H1 (cell line): ENCODE results near the gene LEMD2. TPM values are rescaled to one million over a fixed set of nuclear protein-coding genes. Genes with fewer than 3 reads are reported as not detected.

Source experiments
- CHD2 ChIP-seq: IDR thresholded peaks from 2 replicates; pipeline ENCODE4 v1.6.1; 2012; ENCODE audit warnings: low read length, improper control_type of control experiment
- CREB1 ChIP-seq: IDR thresholded peaks from 2 replicates; pipeline ENCODE4 v1.6.1; 2012; ENCODE audit warnings: inconsistent platforms
- GTF2F1 ChIP-seq: IDR thresholded peaks from 2 replicates; pipeline ENCODE4 v1.6.1; 2012; ENCODE audit warnings: low read depth, low read length, improper control_type of control experiment, borderline replicate concordance
- MAX ChIP-seq: IDR thresholded peaks from 2 replicates; pipeline ENCODE4 v1.6.1; 2012; ENCODE audit warnings: inconsistent platforms
- SIN3A ChIP-seq, 2 experiments: IDR thresholded peaks in 1 of 2; conservative IDR thresholded peaks in 1 of 2; 2 replicates each; pipeline ENCODE4 v1.6.1; 2011 to 2012; ENCODE audit warnings: low read length in 2 of 2, improper control_type of control experiment in 1 of 2, low read depth in 1 of 2, mild to moderate bottlenecking in 1 of 2
- SUZ12 ChIP-seq: fragments of 200-600 bp; sonication (generic); IDR thresholded peaks from 2 replicates; pipeline ENCODE4 v1.6.1; 2012; ENCODE audit warnings: mild to moderate bottlenecking, inconsistent platforms, low read length, moderate library complexity, mixed read lengths
- polyA plus RNA-seq, 7 experiments: library from polyadenylated mRNA; depleted of rRNA in 3 of 7; stranded (reverse) in 5 of 7; unstranded in 2 of 7; fragments of >200 nt in 5 of 7; fragments of 200-250 nt in 2 of 7; gene quantifications; 1 replicate in 5 of 7; 2 replicates in 1 of 7; 4 replicates in 1 of 7; pipeline versions ENCODE4 v1.2.1 to v1.2.3, GENCODE V29; 2011 to 2013; ENCODE audit warnings: missing spikeins in 2 of 7, mixed read lengths in 2 of 7
- total RNA-seq: library from RNA; stranded (reverse); fragmentation: NEBNext Ultra II Directional; extraction: Animal tissue kit (Norgen Biotek cat#: 25700); gene quantifications from 2 replicates; pipeline ENCODE4 v1.2.1, GENCODE V29; 2021

LEMD2 gene
- total and polyA plus RNA-seq, 2 of the 8 experiments (the other 6 are each of a cell fraction or from before 2014, with no cell fraction given) = 32.7 to 57.3 TPM

- TF ChIP-seq SIN3A (conservative IDR thresholded peaks at IDR 0.05 in 1 of 2, IDR thresholded peaks at IDR 0.05 in 1 of 2; ENCODE audit: low read depth in 1 of 2, low read length in 2 of 2) (no peak), GTF2F1 (no peak), MAX (no peak), CHD2 (no peak), SUZ12 (no peak), CREB1 (no peak)
Observed at GRCh38 chr6:33747823-33748222, 41.1 kb downstream of the LEMD2 start (continued).
